H1 (cell line): ENCODE measurements around the gene SSH2. TPM values are rescaled to one million over a fixed set of nuclear protein-coding genes. Genes with fewer than 3 reads are reported as not detected.

Source experiments
- CTCF ChIA-PET: fragments of 300-600 bp; sonication (Branson Sonifier 250); formaldehyde crosslinking; loops from one replicate; lab custom pipeline; 2021; ENCODE audit not compliant: partially characterized antibody; lab: Charles Lee
- POLR2A ChIA-PET: fragments of 300-600 bp; sonication (Branson Sonifier 250); formaldehyde crosslinking; loops from one replicate; lab custom pipeline; 2021; ENCODE audit warnings: inconsistent platforms; ENCODE audit not compliant: partially characterized antibody; lab: Charles Lee
- DNase-seq, 2 experiments: peaks; one replicate each; pipeline versions ENCODE4 v3.0.0 to v3.0.0-alpha.2; 2010 to 2022; ENCODE audit warnings: low spot score in 2 of 2, low read depth in 1 of 2, mixed read lengths in 1 of 2
- FAIRE-seq: peaks from 2 replicates; lab custom pipeline; 2011; peaks lifted over from hg19 to GRCh38; lab: Jason Lieb, UNC
- H2AFZ ChIP-seq: 2 replicates; pipeline ENCODE4 v1.8.1; 2012; ENCODE audit warnings: low read length, inconsistent platforms
- H2AK5ac ChIP-seq: 2 replicates; pipeline ENCODE4 v1.6.1; 2013; ENCODE audit warnings: low read depth, low read length
- H2BK120ac ChIP-seq: replicated peaks from 2 replicates; pipeline ENCODE3; 2013; ENCODE audit warnings: low read depth, low read length, inconsistent platforms
- H2BK12ac ChIP-seq: 2 replicates; pipeline ENCODE4 v1.6.1; 2013; ENCODE audit warnings: low read depth, low read length
- H2BK15ac ChIP-seq: 2 replicates; pipeline ENCODE4 v1.6.1; 2013; ENCODE audit warnings: low read length
- H2BK20ac ChIP-seq: 2 replicates; pipeline ENCODE4 v1.6.1; 2013; ENCODE audit warnings: low read length
- H2BK5ac ChIP-seq: 2 replicates; pipeline ENCODE4 v1.6.1; 2013; ENCODE audit warnings: low read depth, low read length
- H3K14ac ChIP-seq: 2 replicates; pipeline ENCODE4 v1.6.1; 2013; ENCODE audit warnings: inconsistent platforms; ENCODE audit not compliant: insufficient read length
- H3K18ac ChIP-seq: 2 replicates; pipeline ENCODE4 v1.6.1; 2013; ENCODE audit warnings: low read length; ENCODE audit errors: extremely low read depth
- H3K23ac ChIP-seq: 2 replicates; pipeline ENCODE4 v1.6.1; 2013; ENCODE audit warnings: inconsistent platforms; ENCODE audit not compliant: insufficient read length
- H3K23me2 ChIP-seq: 2 replicates; pipeline ENCODE4 v1.6.1; 2013; ENCODE audit warnings: low read depth, low read length
- H3K27ac ChIP-seq: 2 replicates; pipeline ENCODE4 v1.6.1; 2011; ENCODE audit warnings: low read depth, low read length, inconsistent platforms
- H3K27me3 ChIP-seq, 4 experiments: replicated peaks in 1 of 4; 1 replicate in 1 of 4; 2 replicates in 3 of 4; pipeline versions ENCODE4 v1.6.1 to v1.8.1; 2011 to 2013; ENCODE audit warnings: low read length in 3 of 4, mild to moderate bottlenecking in 3 of 4, inconsistent platforms in 2 of 4, mixed read lengths in 2 of 4, moderate library complexity in 1 of 4; ENCODE audit not compliant: control insufficient read depth in 3 of 4, insufficient read depth in 3 of 4; ENCODE audit errors: extremely low read depth in 1 of 4
- H3K36me3 ChIP-seq, 4 experiments: 2 replicates each; pipeline versions ENCODE4 v1.6.1 to v1.8.1; 2011 to 2013; ENCODE audit warnings: mild to moderate bottlenecking in 4 of 4, low read length in 3 of 4, moderate library complexity in 2 of 4, control low read depth in 1 of 4, inconsistent platforms in 1 of 4; ENCODE audit not compliant: insufficient read depth in 4 of 4, control insufficient read depth in 2 of 4
- H3K4ac ChIP-seq: replicated peaks from 2 replicates; pipeline ENCODE3; 2013; ENCODE audit warnings: low read length, low read depth, mixed read lengths, inconsistent platforms; ENCODE audit not compliant: insufficient read length
- H3K4me1 ChIP-seq, 4 experiments: replicated peaks in 1 of 4; 1 replicate in 1 of 4; 2 replicates in 3 of 4; pipeline versions ENCODE4 v1.6.1 to v1.8.1; 2011 to 2013; ENCODE audit warnings: low read length in 3 of 4, inconsistent platforms in 2 of 4, mixed read lengths in 1 of 4; ENCODE audit not compliant: insufficient read depth in 4 of 4, control insufficient read depth in 3 of 4
- H3K4me2 ChIP-seq, 2 experiments: 2 replicates each; pipeline versions ENCODE4 v1.6.1 to v1.8.1; 2011 to 2013; ENCODE audit warnings: low read depth in 2 of 2, low read length in 2 of 2, control low read depth in 1 of 2, inconsistent platforms in 1 of 2, mild to moderate bottlenecking in 1 of 2; ENCODE audit not compliant: insufficient read depth in 1 of 2
- H3K4me3 ChIP-seq, 4 experiments: fragments of 200-600, 300-600 bp in 1 of 4; sonication (generic), shearing (Covaris generic), sonication (Bioruptor Twin) in 1 of 4; 2 replicates each; pipeline versions ENCODE4 v1.5.1 to v1.8.1; 2011 to 2016; ENCODE audit warnings: low read length in 4 of 4, low read depth in 3 of 4, control low read depth in 2 of 4, inconsistent platforms in 2 of 4, mild to moderate bottlenecking in 2 of 4, mixed read lengths in 1 of 4, moderate library complexity in 1 of 4; ENCODE audit not compliant: insufficient read depth in 2 of 4; ENCODE audit errors: extremely low read depth in 1 of 4
- H3K56ac ChIP-seq: replicated peaks from 2 replicates; pipeline ENCODE3; 2013; ENCODE audit warnings: low read depth, mild to moderate bottlenecking, mixed read lengths, low read length, inconsistent platforms; ENCODE audit not compliant: insufficient read length
- H3K79me1 ChIP-seq: 2 replicates; pipeline ENCODE4 v1.6.1; 2013; ENCODE audit warnings: low read depth, low read length, control low read depth
- H3K79me2 ChIP-seq, 2 experiments: 2 replicates each; pipeline versions ENCODE4 v1.6.1 to v1.8.1; 2012 to 2013; ENCODE audit warnings: low read length in 2 of 2, mild to moderate bottlenecking in 2 of 2, inconsistent platforms in 1 of 2; ENCODE audit not compliant: insufficient read depth in 2 of 2, control insufficient read depth in 1 of 2
- H3K9ac ChIP-seq, 4 experiments: replicated peaks in 1 of 4; 1 replicate in 1 of 4; 2 replicates in 3 of 4; pipeline versions ENCODE4 v1.6.1 to v1.8.1; 2011 to 2013; ENCODE audit warnings: low read depth in 3 of 4, low read length in 3 of 4, control low read depth in 2 of 4, mild to moderate bottlenecking in 2 of 4, moderate library complexity in 2 of 4, inconsistent platforms in 1 of 4; ENCODE audit errors: extremely low read depth in 1 of 4
- H3K9me3 ChIP-seq, 2 experiments: 2 replicates each; pipeline versions ENCODE4 v1.6.1 to v1.8.1; 2012 to 2013; ENCODE audit warnings: mild to moderate bottlenecking in 2 of 2, moderate library complexity in 2 of 2, control low read depth in 1 of 2, inconsistent platforms in 1 of 2, low read depth in 1 of 2, low read length in 1 of 2, mixed read lengths in 1 of 2; ENCODE audit not compliant: insufficient read depth in 2 of 2
- H4K20me1 ChIP-seq, 2 experiments: replicated peaks in 1 of 2; 2 replicates each; pipeline versions ENCODE3 to v1.8.1; 2011 to 2013; ENCODE audit warnings: inconsistent platforms in 2 of 2, low read length in 2 of 2, mild to moderate bottlenecking in 1 of 2; ENCODE audit not compliant: insufficient read depth in 2 of 2, control insufficient read depth in 1 of 2
- H4K5ac ChIP-seq: 2 replicates; pipeline ENCODE4 v1.6.1; 2013; ENCODE audit warnings: low read length, low read depth, mixed read lengths, inconsistent platforms; ENCODE audit not compliant: insufficient read length
- H4K8ac ChIP-seq: 2 replicates; pipeline ENCODE4 v1.8.0; 2013; ENCODE audit warnings: mild to moderate bottlenecking, moderate library complexity, low read length, inconsistent platforms; ENCODE audit not compliant: insufficient read depth; ENCODE audit errors: extremely low read depth
- H4K91ac ChIP-seq: replicated peaks from 2 replicates; pipeline ENCODE3; 2013; ENCODE audit warnings: low read length, mixed read lengths, inconsistent platforms; ENCODE audit not compliant: insufficient read length
- BACH1 ChIP-seq: IDR thresholded peaks from 2 replicates; pipeline ENCODE4 v1.6.1; 2012; ENCODE audit warnings: low read length, improper control_type of control experiment
- BCL11A ChIP-seq, 2 experiments: IDR thresholded peaks; one replicate each; pipeline ENCODE4 v1.6.1; 2011; ENCODE audit warnings: low read depth in 2 of 2, low read length in 2 of 2, mild to moderate bottlenecking in 2 of 2
- CTCF ChIP-seq, 3 experiments: IDR thresholded peaks; 1 replicate in 2 of 3; 2 replicates in 1 of 3; pipeline versions ENCODE4 v1.5.1 to v1.6.1; 2011; ENCODE audit warnings: low read length in 3 of 3, mild to moderate bottlenecking in 3 of 3, inconsistent platforms in 2 of 3, low read depth in 1 of 3, moderate library complexity in 1 of 3; ENCODE audit not compliant: insufficient read depth in 1 of 3; ENCODE audit errors: control extremely low read depth in 1 of 3
- GTF2F1 ChIP-seq: IDR thresholded peaks from 2 replicates; pipeline ENCODE4 v1.6.1; 2012; ENCODE audit warnings: low read depth, low read length, improper control_type of control experiment, borderline replicate concordance
- HDAC2 ChIP-seq, 2 experiments: fragments of 300-600 bp in 1 of 2; sonication (generic) in 1 of 2; IDR thresholded peaks; 2 replicates each; pipeline ENCODE4 v1.6.1; 2011 to 2012; ENCODE audit warnings: low read depth in 2 of 2, low read length in 2 of 2, mild to moderate bottlenecking in 2 of 2, moderate library complexity in 2 of 2, borderline replicate concordance in 1 of 2, inconsistent platforms in 1 of 2
- MAX ChIP-seq: IDR thresholded peaks from 2 replicates; pipeline ENCODE4 v1.6.1; 2012; ENCODE audit warnings: inconsistent platforms
- POU5F1 ChIP-seq: IDR thresholded peaks from 2 replicates; pipeline ENCODE4 v1.6.1; 2011; ENCODE audit warnings: low read depth, mild to moderate bottlenecking, low read length, moderate library complexity
- RAD21 ChIP-seq, 2 experiments: IDR thresholded peaks in 1 of 2; conservative IDR thresholded peaks in 1 of 2; 2 replicates each; pipeline ENCODE4 v1.6.1; 2011; ENCODE audit warnings: low read depth in 2 of 2, low read length in 2 of 2, improper control_type of control experiment in 1 of 2, inconsistent platforms in 1 of 2, mild to moderate bottlenecking in 1 of 2, moderate library complexity in 1 of 2
- SAP30 ChIP-seq: fragments of 300-600 bp; sonication (generic); IDR thresholded peaks from 2 replicates; pipeline ENCODE4 v1.7.1; 2012; ENCODE audit warnings: low read length, moderate library complexity, mild to moderate bottlenecking, inconsistent platforms; ENCODE audit not compliant: insufficient read depth, insufficient replicate concordance
- SUZ12 ChIP-seq: fragments of 200-600 bp; sonication (generic); IDR thresholded peaks from 2 replicates; pipeline ENCODE4 v1.6.1; 2012; ENCODE audit warnings: mild to moderate bottlenecking, inconsistent platforms, low read length, moderate library complexity, mixed read lengths
- TEAD4 ChIP-seq: IDR thresholded peaks from 2 replicates; pipeline ENCODE4 v1.6.1; 2012; ENCODE audit warnings: low read depth, low read length, inconsistent platforms, mixed read lengths
- WGBS, 2 experiments: shearing (Covaris generic) in 1 of 2; methylation state at CpG; one replicate each; pipeline versions ENCODE4 v1.1.6 to v1.1.7; 2013 to 2015; ENCODE audit warnings: low lambda C conversion rate in 2 of 2, mixed read lengths in 2 of 2, inconsistent platforms in 1 of 2, low coverage in 1 of 2, missing lambda C conversion rate in 1 of 2; ENCODE audit not compliant: insufficient replicate concordance in 2 of 2, insufficient coverage in 1 of 2, insufficient read length in 1 of 2; ENCODE audit errors: extremely low coverage in 1 of 2, missing lambda C conversion rate in 1 of 2; 5-methylcytosine and 5-hydroxymethylcytosine counted together
- polyA plus RNA-seq, 7 experiments: library from polyadenylated mRNA; depleted of rRNA in 3 of 7; stranded (reverse) in 5 of 7; unstranded in 2 of 7; fragments of >200 nt in 5 of 7; fragments of 200-250 nt in 2 of 7; gene quantifications; 1 replicate in 5 of 7; 2 replicates in 1 of 7; 4 replicates in 1 of 7; pipeline versions ENCODE4 v1.2.1 to v1.2.3, GENCODE V29; 2011 to 2013; ENCODE audit warnings: missing spikeins in 2 of 7, mixed read lengths in 2 of 7
- total RNA-seq: library from RNA; stranded (reverse); fragmentation: NEBNext Ultra II Directional; extraction: Animal tissue kit (Norgen Biotek cat#: 25700); gene quantifications from 2 replicates; pipeline ENCODE4 v1.2.1, GENCODE V29; 2021

SSH2 gene
- total and polyA plus RNA-seq, 2 of the 8 experiments (the other 6 are each of a cell fraction or from before 2014, with no cell fraction given): 5.2 to 15.9 TPM

GRCh38 chr17:29782917-29783316, 147.1 kb downstream of the SSH2 start:
- Histone ChIP-seq H2AFZ (no peak overlapping the region), H4K5ac (no peak overlapping the region), H3K18ac (no peak overlapping the region), H4K20me1 (no peaks in the 10 kb centered on the region), H3K4me1 (peaks cover 0 to 5% (median 2%) of the 10 kb centered on the region in 4 experiments; a peak in 3 of 7 replicates), H3K14ac (no peak overlapping the region), H2AK5ac (no peak overlapping the region), H3K9me3 (no peaks in the 10 kb centered on the region), H3K23me2 (no peaks in the 10 kb centered on the region), H3K27ac (no peak overlapping the region), H3K36me3 (no peaks in the 10 kb centered on the region), H3K27me3 (no peaks in the 10 kb centered on the region), H3K4me3 (no peak overlapping the region), H2BK120ac (no peak overlapping the region), H3K4me2 (no peak overlapping the region), H3K56ac (no peak overlapping the region), H4K91ac (no peak overlapping the region), H3K79me1 (no peaks in the 10 kb centered on the region), H2BK15ac (no peak overlapping the region), H2BK12ac (no peak overlapping the region), H2BK20ac (no peak overlapping the region), H3K23ac (no peak overlapping the region), H4K8ac (no peak overlapping the region), H3K4ac (no peak overlapping the region), H3K9ac (no peak overlapping the region), H2BK5ac (no peak overlapping the region), H3K79me2 (no peaks in the 10 kb centered on the region)
- ChIA-PET POLR2A (no interaction called here), CTCF (interaction anchor here (9.1 kb wide), 1 partner anchor 141 kb away, joined by 97 read pairs; no protein-coding TSS in a partner anchor)
- DNase-seq (no peak), FAIRE-seq (no peak)
- WGBS, 2 experiments: 90% methylated on average over 5 of the region's 5 CpGs; no CpG with 5 or more reads in 1 of the 2 experiments
- no peak for TF ChIP-seq CTCF (IDR thresholded peaks at IDR 0.05; ENCODE audit: control extremely low read depth in 1 of 3, insufficient read depth in 1 of 3, low read depth in 1 of 3, low read length in 3 of 3)
- no peak for TF ChIP-seq BACH1
- no peak for TF ChIP-seq MAX
- no peak for TF ChIP-seq RAD21 (IDR thresholded peaks at IDR 0.05 in 1 of 2, conservative IDR thresholded peaks at IDR 0.05 in 1 of 2; ENCODE audit: low read depth in 2 of 2, low read length in 2 of 2)
- no peak for TF ChIP-seq POU5F1
- no peak for TF ChIP-seq SAP30
- no peak for TF ChIP-seq BCL11A (IDR thresholded peaks at IDR 0.05; ENCODE audit: low read depth in 2 of 2, low read length in 2 of 2)
- TF ChIP-seq GTF2F1: no peak
- no peak for TF ChIP-seq TEAD4
- TF ChIP-seq HDAC2 (IDR thresholded peaks at IDR 0.05; ENCODE audit: borderline replicate concordance in 1 of 2, low read depth in 2 of 2, low read length in 2 of 2): no peak
- TF ChIP-seq SUZ12: no peak
